GM12875 (cell line): Measurements from ENCODE around the gene UBL4A.

Source experiments
- H3K4me3 ChIP-seq: one replicate; pipeline ENCODE4 v1.5.1; 2011; ENCODE audit warnings: low read depth, low read length, control low read depth
- TF ChIP-seq, protein P1 (sequence below): IDR thresholded peaks from 2 replicates; pipeline ENCODE4 v1.5.1; 2011; ENCODE audit warnings: low read depth, mild to moderate bottlenecking, control low read depth, inconsistent platforms, low read length, moderate library complexity, borderline replicate concordance; ENCODE audit not compliant: insufficient read depth

UBL4A gene

GRCh38 chrX:154486396-154487207 lies at the start of gene UBL4A:
Gene UBL4A, minus strand, starts transcription at chrX:154486615. Its CDS starts 31 bp downstream, at chrX:154486584.
- H3K4me3 ChIP-seq = peak within 1 kb of the TSS; percentile 74
- TF ChIP-seq, protein P1, sequence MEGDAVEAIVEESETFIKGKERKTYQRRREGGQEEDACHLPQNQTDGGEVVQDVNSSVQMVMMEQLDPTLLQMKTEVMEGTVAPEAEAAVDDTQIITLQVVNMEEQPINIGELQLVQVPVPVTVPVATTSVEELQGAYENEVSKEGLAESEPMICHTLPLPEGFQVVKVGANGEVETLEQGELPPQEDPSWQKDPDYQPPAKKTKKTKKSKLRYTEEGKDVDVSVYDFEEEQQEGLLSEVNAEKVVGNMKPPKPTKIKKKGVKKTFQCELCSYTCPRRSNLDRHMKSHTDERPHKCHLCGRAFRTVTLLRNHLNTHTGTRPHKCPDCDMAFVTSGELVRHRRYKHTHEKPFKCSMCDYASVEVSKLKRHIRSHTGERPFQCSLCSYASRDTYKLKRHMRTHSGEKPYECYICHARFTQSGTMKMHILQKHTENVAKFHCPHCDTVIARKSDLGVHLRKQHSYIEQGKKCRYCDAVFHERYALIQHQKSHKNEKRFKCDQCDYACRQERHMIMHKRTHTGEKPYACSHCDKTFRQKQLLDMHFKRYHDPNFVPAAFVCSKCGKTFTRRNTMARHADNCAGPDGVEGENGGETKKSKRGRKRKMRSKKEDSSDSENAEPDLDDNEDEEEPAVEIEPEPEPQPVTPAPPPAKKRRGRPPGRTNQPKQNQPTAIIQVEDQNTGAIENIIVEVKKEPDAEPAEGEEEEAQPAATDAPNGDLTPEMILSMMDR = no peak

GRCh38 chrX:154535892-154536291 lies 49.5 kb upstream of the UBL4A start:
- H3K4me3 ChIP-seq = no peak overlapping the region
- TF ChIP-seq, protein P1 = no peak

- no peak overlapping the region for H3K4me3 ChIP-seq
- TF ChIP-seq, protein P1 = peak; percentile 99
These were observed 48.3 kb upstream of the UBL4A start for GRCh38 chrX:154534526-154535322.

DNA sequence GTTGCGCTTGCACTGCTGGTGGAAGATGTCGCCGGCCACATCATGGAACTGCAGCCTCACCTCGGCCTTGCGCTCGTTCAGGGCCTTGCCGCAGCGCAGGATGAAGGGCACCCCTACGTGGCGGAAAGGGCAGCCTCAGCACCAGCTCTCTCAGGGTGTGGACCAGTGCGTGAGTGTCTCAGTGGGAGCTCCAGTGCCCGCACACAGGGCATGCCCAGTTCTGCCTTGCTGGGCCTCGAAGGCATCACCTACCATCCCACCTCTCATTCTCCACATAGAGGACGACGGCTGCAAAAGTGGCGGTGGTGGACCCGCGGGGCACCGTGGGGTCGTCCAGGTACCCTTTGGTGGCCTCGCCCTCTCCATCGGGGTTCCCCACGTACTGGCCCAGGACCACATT lies 46.3 kb upstream of the UBL4A start:
- TF ChIP-seq, protein P1 = no peak
- H3K4me3 ChIP-seq = no peak overlapping the region

- TF ChIP-seq, protein P1 = no peak
- no peak overlapping the region for H3K4me3 ChIP-seq
These were observed 45.2 kb upstream of the UBL4A start for GRCh38 chrX:154531626-154532025.

DNA sequence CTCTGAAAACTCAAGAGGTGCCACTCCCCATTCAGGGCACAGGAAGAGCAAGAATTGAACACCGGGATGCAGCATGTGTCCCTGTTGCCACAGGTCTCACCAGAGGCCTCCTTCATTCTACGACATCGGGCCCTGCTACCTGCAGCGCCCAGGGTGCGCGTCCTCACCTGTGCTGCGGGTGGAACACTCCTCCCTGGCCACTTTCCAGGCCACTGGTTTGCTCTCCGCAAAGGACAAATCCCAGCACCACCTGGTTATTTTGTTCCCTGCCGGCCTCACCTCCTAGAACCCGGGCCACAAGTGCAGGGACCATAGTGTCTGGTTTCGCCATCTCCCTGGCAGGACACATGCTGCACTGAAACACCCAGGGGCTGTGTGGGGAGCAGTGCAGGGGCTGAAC lies 43.9 kb upstream of the UBL4A start:
- H3K4me3 ChIP-seq = no peak overlapping the region
- TF ChIP-seq, protein P1 = no peak
